Brain microvascular endothelial cell (primary cell): Measurements from ENCODE around the gene ABCA5.
A peak's percentile ranks its signal among the peaks of the same experiment; 100 is the strongest.

Experiments used
- DNase-seq: peaks from one replicate; pipeline ENCODE4 v3.0.0-alpha.2; 2020
- H3K27ac ChIP-seq: fragments of 250-450 bp; sonication (Bioruptor Pico); 2 replicates; pipeline ENCODE4 v1.5.1; 2020; ENCODE audit warnings: mild to moderate bottlenecking, moderate library complexity
- H3K27me3 ChIP-seq: fragments of 250-450 bp; sonication (Bioruptor Pico); replicated peaks from 2 replicates; pipeline ENCODE4 v1.5.1; 2020; ENCODE audit warnings: mild to moderate bottlenecking
- H3K36me3 ChIP-seq: fragments of 250-450 bp; sonication (Bioruptor Pico); replicated peaks from 2 replicates; pipeline ENCODE4 v1.5.1; 2020; ENCODE audit warnings: mild to moderate bottlenecking
- H3K4me3 ChIP-seq: 2 replicates; pipeline ENCODE4 v1.5.1; 2011; ENCODE audit warnings: low read depth, mild to moderate bottlenecking, control low read depth, low read length, moderate library complexity
- in situ Hi-C: cut with HindIII; loops from 2 replicates; pipeline ENCODE4 v1.10.0; 2017; ENCODE audit warnings: low sequenced_read_pairs, low pct_ligation_motif_present
- TF ChIP-seq, protein P1 (sequence below): IDR thresholded peaks from 2 replicates; pipeline ENCODE4 v1.5.1; 2011; ENCODE audit warnings: low read depth, mild to moderate bottlenecking, moderate library complexity, low read length, control low read depth, inconsistent platforms; ENCODE audit errors: missing control alignments

Gene ABCA5

GRCh38 chr17:69327060-69327831 lies at the start of gene ABCA5:
Gene ABCA5, minus strand, starts transcription at chr17:69327133. Its CDS starts 12,718 bp downstream, at chr17:69314415.
- H3K27ac ChIP-seq, result no peak within 1 kb of the TSS
- in situ Hi-C loops, result no loop called here
- no peaks in the 10 kb centered on the region for H3K27me3 ChIP-seq
- TF ChIP-seq, protein P1, sequence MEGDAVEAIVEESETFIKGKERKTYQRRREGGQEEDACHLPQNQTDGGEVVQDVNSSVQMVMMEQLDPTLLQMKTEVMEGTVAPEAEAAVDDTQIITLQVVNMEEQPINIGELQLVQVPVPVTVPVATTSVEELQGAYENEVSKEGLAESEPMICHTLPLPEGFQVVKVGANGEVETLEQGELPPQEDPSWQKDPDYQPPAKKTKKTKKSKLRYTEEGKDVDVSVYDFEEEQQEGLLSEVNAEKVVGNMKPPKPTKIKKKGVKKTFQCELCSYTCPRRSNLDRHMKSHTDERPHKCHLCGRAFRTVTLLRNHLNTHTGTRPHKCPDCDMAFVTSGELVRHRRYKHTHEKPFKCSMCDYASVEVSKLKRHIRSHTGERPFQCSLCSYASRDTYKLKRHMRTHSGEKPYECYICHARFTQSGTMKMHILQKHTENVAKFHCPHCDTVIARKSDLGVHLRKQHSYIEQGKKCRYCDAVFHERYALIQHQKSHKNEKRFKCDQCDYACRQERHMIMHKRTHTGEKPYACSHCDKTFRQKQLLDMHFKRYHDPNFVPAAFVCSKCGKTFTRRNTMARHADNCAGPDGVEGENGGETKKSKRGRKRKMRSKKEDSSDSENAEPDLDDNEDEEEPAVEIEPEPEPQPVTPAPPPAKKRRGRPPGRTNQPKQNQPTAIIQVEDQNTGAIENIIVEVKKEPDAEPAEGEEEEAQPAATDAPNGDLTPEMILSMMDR, result no peak
- H3K36me3 ChIP-seq, result no peaks in the 10 kb centered on the region
- DNase-seq, result peak; percentile 70
- H3K4me3 ChIP-seq, result peak within 1 kb of the TSS; percentile 66

DNA sequence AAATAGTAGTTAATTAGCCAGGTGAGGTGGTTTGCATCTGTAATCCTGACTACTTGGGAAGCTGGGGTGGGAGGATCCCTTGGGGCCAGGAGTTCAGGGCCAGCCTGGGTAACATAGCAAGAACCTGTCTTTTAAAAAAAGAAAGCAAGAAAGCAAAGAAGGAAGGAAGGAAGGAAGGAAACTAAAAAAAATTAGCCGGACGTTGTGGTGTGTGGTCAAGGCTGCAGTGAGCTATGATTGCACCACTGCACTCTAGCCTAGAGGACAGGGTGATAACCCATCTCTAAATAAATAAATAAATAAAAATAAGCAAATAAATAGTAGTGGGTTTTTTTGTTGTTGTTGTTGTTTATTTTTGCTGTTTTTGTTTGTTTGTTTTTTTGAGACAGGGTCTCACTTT lies 48.3 kb upstream of the ABCA5 start:
- Histone ChIP-seq H3K4me3 (no peak overlapping the region), H3K27me3 (no peaks in the 10 kb centered on the region), H3K36me3 (no peaks in the 10 kb centered on the region), H3K27ac (no peak overlapping the region)
- no peak for DNase-seq
- in situ Hi-C loops, result no loop called here
- TF ChIP-seq, protein P1, result no peak

DNA sequence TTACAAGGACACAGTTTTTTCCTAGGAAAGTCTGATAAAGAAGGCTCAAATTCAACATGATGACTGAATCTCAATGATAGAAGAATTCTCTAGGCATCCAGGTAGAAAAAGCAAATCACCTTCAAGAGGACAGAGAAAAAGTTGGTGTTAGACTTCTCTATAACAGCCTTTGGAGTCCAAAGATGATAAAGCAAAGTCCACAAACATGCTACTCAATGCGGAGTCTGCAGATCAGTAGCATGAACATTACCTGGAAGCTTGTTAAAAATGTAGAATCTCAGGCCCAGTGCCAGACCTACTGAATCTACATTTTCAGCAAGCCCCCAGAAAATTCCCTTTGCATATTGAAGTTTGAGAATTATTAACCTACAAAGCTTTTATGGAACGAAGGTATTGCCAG lies 46.1 kb upstream of the ABCA5 start:
- no peak for DNase-seq
- Histone ChIP-seq H3K27me3 (no peaks in the 10 kb centered on the region), H3K36me3 (no peaks in the 10 kb centered on the region), H3K4me3 (no peak overlapping the region), H3K27ac (no peak overlapping the region)
- TF ChIP-seq, protein P1, result no peak
- in situ Hi-C loops, result no loop called here

DNA sequence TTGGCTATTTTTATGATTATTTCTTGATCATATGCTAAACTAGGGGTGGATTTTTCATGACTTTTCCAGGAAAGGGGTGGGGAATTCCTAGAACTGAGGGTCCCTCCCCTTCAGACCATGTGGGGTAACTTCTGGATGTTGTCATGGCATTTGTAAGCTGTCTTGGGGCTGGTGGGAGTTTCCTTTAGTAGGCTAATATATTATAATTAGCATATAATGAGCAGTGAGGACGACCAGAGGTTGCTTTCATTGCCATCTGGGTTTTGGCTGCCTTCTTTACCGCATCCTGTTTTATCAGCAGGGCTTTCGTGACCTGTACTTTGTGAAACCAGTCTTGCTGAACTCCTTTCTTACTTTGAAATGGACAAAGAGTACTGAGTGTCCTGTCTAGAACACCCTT lies 40.4 kb upstream of the ABCA5 start:
- DNase-seq, result no peak
- H3K27me3 ChIP-seq, result no peaks in the 10 kb centered on the region
- H3K4me3 ChIP-seq, result no peak overlapping the region
- TF ChIP-seq, protein P1, result no peak
- H3K36me3 ChIP-seq, result no peaks in the 10 kb centered on the region
- H3K27ac ChIP-seq, result no peak overlapping the region
- in situ Hi-C loops, result no loop called here

GRCh38 chr17:69363488-69364210 lies 36.7 kb upstream of the ABCA5 start:
- TF ChIP-seq, protein P1, result no peak
- Histone ChIP-seq H3K27me3 (no peaks in the 10 kb centered on the region), H3K36me3 (no peaks in the 10 kb centered on the region), H3K27ac (no peak overlapping the region), H3K4me3 (no peak overlapping the region)
- in situ Hi-C loops, result no loop called here
- DNase-seq, result no peak
